T-cell (primary cell): ENCODE data around the gene MSH3. TPM values are rescaled to one million over a fixed set of nuclear protein-coding genes. Genes with fewer than 3 reads are reported as not detected.

ENCODE experiments used
- ATAC-seq, 4 experiments: fragments of 200-7000 bp in 3 of 4; fragments of 150-1000 bp in 1 of 4; cut with Tn5 transposase; replicated peaks in 1 of 4; 1 replicate in 3 of 4; 2 replicates in 1 of 4; pipeline ENCODE4 v1.10.0; 2021; ENCODE audit warnings: moderate library complexity in 3 of 4, mild to moderate bottlenecking in 2 of 4, moderate number of reproducible peaks in 1 of 4
- CTCF ChIA-PET, 2 donors: fragments of 300-600 bp; sonication (Branson Sonifier 250); formaldehyde crosslinking; loops; one replicate each; lab custom pipeline; 2022; ENCODE audit warnings: antibody characterized with exemption in 2 of 2; lab: Charles Lee
- POLR2A ChIA-PET, 2 donors: fragments of 300-600 bp; sonication (Branson Sonifier 250); formaldehyde crosslinking; loops; one replicate each; lab custom pipeline; 2022; ENCODE audit warnings: antibody characterized with exemption in 2 of 2; lab: Charles Lee
- DNase-seq, 35 experiments: peaks; one replicate each; pipeline versions ENCODE4 v3.0.0 to v3.0.0-alpha.2; 2013 to 2023
- H3K27ac ChIP-seq: one replicate; pipeline ENCODE4 v1.5.1; 2013; ENCODE audit warnings: low read length
- H3K27me3 ChIP-seq, 2 experiments: replicated peaks in 1 of 2; 1 replicate in 1 of 2; 2 replicates in 1 of 2; pipeline versions ENCODE4 v1.6.1 to v1.7.0; 2013; ENCODE audit warnings: low read length in 1 of 2, mixed read lengths in 1 of 2; ENCODE audit not compliant: control insufficient read depth in 2 of 2, insufficient read depth in 2 of 2; ENCODE audit errors: extremely low read depth in 1 of 2
- H3K36me3 ChIP-seq, 2 donors: 1 replicate in 1 of 2; 2 replicates in 1 of 2; pipeline versions ENCODE4 v1.6.1 to v1.7.0; 2013; ENCODE audit warnings: low read length in 1 of 2; ENCODE audit not compliant: control insufficient read depth in 2 of 2, insufficient read depth in 1 of 2; ENCODE audit errors: extremely low read depth in 1 of 2
- H3K4me1 ChIP-seq, 2 experiments: 1 replicate in 1 of 2; 2 replicates in 1 of 2; pipeline versions ENCODE4 v1.6.1 to v1.7.0; 2013; ENCODE audit warnings: low read length in 2 of 2, mixed read lengths in 1 of 2; ENCODE audit not compliant: insufficient read depth in 2 of 2, control insufficient read depth in 1 of 2; ENCODE audit errors: extremely low read depth in 1 of 2
- H3K4me3 ChIP-seq, 2 donors: 1 replicate in 1 of 2; 2 replicates in 1 of 2; pipeline versions ENCODE4 v1.5.1 to v1.7.0; 2013; ENCODE audit warnings: mild to moderate bottlenecking in 2 of 2, low read length in 1 of 2, moderate library complexity in 1 of 2; ENCODE audit not compliant: control insufficient read depth in 1 of 2; ENCODE audit errors: extremely low read depth in 1 of 2
- H3K9me3 ChIP-seq: 2 replicates; pipeline ENCODE4 v1.7.0; 2013
- H3K27ac Mint-ChIP-seq, 2 donors: one replicate each; pipeline ENCODE4 v1.8.0; 2020 to 2021; ENCODE audit warnings: mild to moderate bottlenecking in 2 of 2, mixed read lengths in 2 of 2
- H3K27me3 Mint-ChIP-seq, 2 donors: one replicate each; pipeline ENCODE4 v1.8.0; 2021 to 2022; ENCODE audit warnings: mixed read lengths in 2 of 2
- H3K36me3 Mint-ChIP-seq: one replicate; pipeline ENCODE4 v1.8.0; 2021; ENCODE audit warnings: mixed read lengths
- H3K4me1 Mint-ChIP-seq, 3 donors: one replicate each; pipeline ENCODE4 v1.8.0; 2020 to 2022; ENCODE audit warnings: mixed read lengths in 3 of 3, mild to moderate bottlenecking in 1 of 3
- H3K4me3 Mint-ChIP-seq, 3 donors: one replicate each; pipeline ENCODE4 v1.8.0; 2020 to 2022; ENCODE audit warnings: mild to moderate bottlenecking in 3 of 3, mixed read lengths in 3 of 3, moderate library complexity in 3 of 3
- H3K9me3 Mint-ChIP-seq, 3 donors: one replicate each; pipeline ENCODE4 v1.8.0; 2020 to 2022; ENCODE audit warnings: mixed read lengths in 3 of 3
- WGBS: methylation state at CpG from one replicate; pipeline ENCODE4 v1.1.5; 2013; ENCODE audit warnings: missing lambda C conversion rate; ENCODE audit not compliant: insufficient coverage; 5-methylcytosine and 5-hydroxymethylcytosine counted together
- total RNA-seq, 35 experiments: library from RNA in 6 of 35; stranded (reverse) in 6 of 35; fragments of 120-200 nt in 1 of 35; gene quantifications; one replicate each; pipeline versions ENCODE4 v1.2.1 to v1.2.4 and lab custom pipeline; 2013 to 2026

The MSH3 gene
- total RNA-seq, 5 donors from 2014 or later (not counting 1 experiment from before 2014, with no cell fraction given) = 10.8 to 20.8 (median 16.3) TPM

DNA sequence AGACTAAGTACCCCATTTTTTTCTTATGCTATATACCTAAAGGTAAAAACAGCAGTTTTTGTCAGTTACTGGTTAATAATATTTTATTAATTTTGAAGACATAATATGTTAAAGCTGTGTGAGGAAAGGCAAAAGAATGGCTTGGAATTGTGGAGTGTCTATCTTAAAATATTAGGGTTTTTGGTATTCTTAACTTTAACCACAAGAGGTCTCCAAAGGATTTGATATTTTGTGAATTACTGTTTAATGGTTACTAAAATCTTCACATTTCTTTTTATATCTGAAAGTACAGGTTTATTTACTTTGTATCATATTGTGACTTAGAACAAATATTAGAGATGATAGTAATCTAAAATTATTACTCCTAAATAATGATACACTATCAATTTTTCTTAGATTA is 32.3 kb downstream of the MSH3 start:
- ATAC-seq = no peak

GRCh38 chr5:80688648-80689420 is 34.4 kb downstream of the MSH3 start:
- 64% methylated on average over 1 of the region's 4 CpGs for WGBS
- Mint-ChIP-seq H3K9me3 (no peaks in the 10 kb centered on the region), H3K36me3 (peaks cover 21% of the 10 kb centered on the region), H3K4me3 (no peak overlapping the region), H3K27me3 (no peaks in the 10 kb centered on the region), H3K4me1 (peaks cover 11 to 26% (median 23%) of the 10 kb centered on the region in 3 donors), H3K27ac (peak overlapping the region in 1 of 2 donors; percentile 36)
- no peaks in the 10 kb centered on the region for H3K4me1 ChIP-seq
- no peak for ATAC-seq
- no peak overlapping the region for H3K27ac ChIP-seq
- H3K4me3 ChIP-seq = no peak overlapping the region
- no peaks in the 10 kb centered on the region for H3K27me3 ChIP-seq
- CTCF ChIA-PET = interaction anchor here (0.7 to 6.1 kb wide), 7 partner anchors 318 to 505 kb away, joined by 3 to 54 read pairs (median 5); no protein-coding TSS in a partner anchor
- peaks cover 0 to 4% of the 10 kb centered on the region in 2 donors for H3K36me3 ChIP-seq
- H3K9me3 ChIP-seq = no peaks in the 10 kb centered on the region
- DNase-seq = no peak
- POLR2A ChIA-PET = interaction anchor here (0.5 to 1.2 kb wide), 2 partner anchors 504 to 1290 kb away, joined by 3 read pairs; no protein-coding TSS in a partner anchor

More for the DNA sequence above, 32.3 kb downstream of the MSH3 start:
- CTCF ChIA-PET = interaction anchor here (0.6 to 6.1 kb wide), 9 partner anchors 23 to 622 kb away, joined by 3 to 54 read pairs (median 3); no protein-coding TSS in a partner anchor
- DNase-seq = peak in 1 of 35 experiments; percentile 45
- peaks cover 14 to 35% (median 29%) of the 10 kb centered on the region in 3 donors for H3K4me1 Mint-ChIP-seq
- H3K27me3 Mint-ChIP-seq = no peaks in the 10 kb centered on the region
- H3K9me3 ChIP-seq = no peaks in the 10 kb centered on the region
- H3K27ac Mint-ChIP-seq = no peak overlapping the region
- no peak overlapping the region for H3K4me3 ChIP-seq
- POLR2A ChIA-PET = no interaction called here
- no peaks in the 10 kb centered on the region for H3K9me3 Mint-ChIP-seq
- H3K27me3 ChIP-seq = no peaks in the 10 kb centered on the region
- H3K4me3 Mint-ChIP-seq = no peak overlapping the region
- H3K36me3 ChIP-seq = peaks cover 0 to 7% of the 10 kb centered on the region in 2 donors
- peaks cover 34% of the 10 kb centered on the region for H3K36me3 Mint-ChIP-seq
- no peaks in the 10 kb centered on the region for H3K4me1 ChIP-seq
- no peak overlapping the region for H3K27ac ChIP-seq

DNA sequence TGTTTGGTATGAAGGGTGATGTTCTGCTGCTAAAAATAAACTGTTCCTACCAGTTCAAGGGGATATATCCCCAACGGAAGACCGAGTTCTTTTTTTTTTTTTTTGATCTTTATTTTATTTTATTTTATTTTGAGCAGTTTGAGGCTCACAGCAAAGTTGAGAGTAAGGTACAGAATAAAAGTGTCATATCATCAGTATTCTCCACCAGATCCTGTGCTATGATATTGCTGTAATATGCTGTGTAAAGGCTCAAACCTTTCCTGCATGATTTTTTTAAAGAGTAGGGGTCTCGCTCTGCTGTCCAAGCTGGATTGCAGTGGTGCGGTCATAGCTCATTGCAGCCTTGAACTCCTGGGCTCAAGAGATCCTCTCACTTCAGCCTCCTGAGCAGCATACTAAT is 35.2 kb downstream of the MSH3 start:
- no peak overlapping the region for H3K27ac ChIP-seq
- POLR2A ChIA-PET = no interaction called here
- H3K9me3 ChIP-seq = no peaks in the 10 kb centered on the region
- WGBS = 100% methylated on average over 1 of the region's 4 CpGs
- H3K4me3 ChIP-seq = no peak overlapping the region
- Mint-ChIP-seq H3K36me3 (peaks cover 14% of the 10 kb centered on the region), H3K4me3 (no peak overlapping the region), H3K4me1 (peaks cover 11 to 24% (median 22%) of the 10 kb centered on the region in 3 donors), H3K27ac (no peak overlapping the region), H3K9me3 (no peaks in the 10 kb centered on the region), H3K27me3 (no peaks in the 10 kb centered on the region)
- H3K27me3 ChIP-seq = no peaks in the 10 kb centered on the region
- ATAC-seq (no peak), DNase-seq (no peak)
- no peaks in the 10 kb centered on the region for H3K4me1 ChIP-seq
- H3K36me3 ChIP-seq = peaks cover 0 to 4% of the 10 kb centered on the region in 2 donors
- CTCF ChIA-PET = interaction anchor here in 1 of 2 donors (4.4 to 6.1 kb wide), 2 partner anchors 418 to 505 kb away, joined by 26 to 54 read pairs; no protein-coding TSS in a partner anchor

DNA sequence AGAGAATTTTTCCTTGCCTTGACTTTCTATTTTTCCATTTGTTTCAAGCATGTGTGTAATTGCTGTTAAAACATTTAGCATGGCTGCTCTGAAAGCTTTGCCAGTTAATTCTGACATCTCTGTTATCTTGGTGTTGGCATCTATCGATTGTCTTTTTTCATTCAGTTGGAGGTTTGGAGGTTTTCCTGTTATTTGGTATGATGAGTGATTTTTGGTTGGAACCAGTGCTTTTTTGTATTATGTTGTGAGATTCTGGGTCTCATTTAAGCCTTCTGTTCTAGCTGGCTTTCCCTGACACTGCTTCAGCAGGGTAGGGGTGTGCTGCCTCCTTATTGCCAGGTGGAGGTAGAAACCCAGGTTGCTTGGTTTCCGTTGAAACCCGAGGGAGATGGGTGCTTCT is 41.2 kb downstream of the MSH3 start:
- no peak overlapping the region for H3K4me3 Mint-ChIP-seq
- peaks cover 27% of the 10 kb centered on the region for H3K36me3 Mint-ChIP-seq
- Histone ChIP-seq H3K9me3 (no peaks in the 10 kb centered on the region), H3K4me3 (no peak overlapping the region), H3K27ac (no peak overlapping the region), H3K36me3 (peaks cover 5 to 9% of the 10 kb centered on the region in 2 donors), H3K27me3 (no peaks in the 10 kb centered on the region), H3K4me1 (no peaks in the 10 kb centered on the region)
- H3K9me3 Mint-ChIP-seq = no peaks in the 10 kb centered on the region
- peaks cover 0 to 13% (median 7%) of the 10 kb centered on the region in 3 donors for H3K4me1 Mint-ChIP-seq
- CTCF ChIA-PET = interaction anchor here in 1 of 2 donors (0.6 kb wide), 1 partner anchor 493 kb away, joined by 4 read pairs; no protein-coding TSS in a partner anchor
- DNase-seq (no peak), ATAC-seq (no peak)
- POLR2A ChIA-PET = no interaction called here
- WGBS = 100% methylated on average over 2 of the region's 3 CpGs
- H3K27ac Mint-ChIP-seq = no peak overlapping the region
- no peaks in the 10 kb centered on the region for H3K27me3 Mint-ChIP-seq

GRCh38 chr5:80696450-80696849 is 42.0 kb downstream of the MSH3 start:
- H3K9me3 ChIP-seq = no peaks in the 10 kb centered on the region
- H3K27ac Mint-ChIP-seq = no peak overlapping the region
- H3K4me1 ChIP-seq = no peaks in the 10 kb centered on the region
- H3K4me3 ChIP-seq = no peak overlapping the region
- WGBS = no CpG with 5 or more reads among the region's 3 CpGs
- ATAC-seq (no peak), DNase-seq (no peak)
- no peaks in the 10 kb centered on the region for H3K27me3 ChIP-seq
- H3K36me3 Mint-ChIP-seq = peaks cover 34% of the 10 kb centered on the region
- H3K36me3 ChIP-seq = peaks cover 5 to 13% of the 10 kb centered on the region in 2 donors
- no peaks in the 10 kb centered on the region for H3K9me3 Mint-ChIP-seq
- no peak overlapping the region for H3K4me3 Mint-ChIP-seq
- ChIA-PET POLR2A (no interaction called here), CTCF (interaction anchor here (0.5 to 1.7 kb wide), 4 partner anchors 9 to 493 kb away, joined by 3 to 4 read pairs (median 4); no protein-coding TSS in a partner anchor)
- peaks cover 0 to 13% (median 9%) of the 10 kb centered on the region in 3 donors for H3K4me1 Mint-ChIP-seq
- H3K27ac ChIP-seq = no peak overlapping the region
- H3K27me3 Mint-ChIP-seq = no peaks in the 10 kb centered on the region

DNA sequence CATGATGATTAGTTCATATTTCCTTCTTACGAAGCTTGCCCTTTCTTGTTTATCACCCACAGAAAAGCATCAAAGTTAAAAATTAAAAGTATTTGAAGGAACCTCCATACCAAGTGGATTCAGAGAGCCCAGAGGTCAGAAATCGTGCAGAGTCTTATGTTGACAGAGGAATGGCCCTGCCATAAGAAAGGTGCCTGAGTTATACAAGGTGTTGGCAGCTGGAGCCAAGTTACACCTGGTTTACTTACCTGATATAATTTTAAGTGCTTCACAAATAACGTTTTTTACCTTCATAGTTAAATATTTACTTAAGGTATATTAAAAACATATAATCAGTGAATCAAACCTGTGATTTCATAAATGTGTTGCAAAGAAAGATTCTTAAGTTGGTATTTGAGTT is 42.6 kb downstream of the MSH3 start:
- no CpG with 5 or more reads among the region's 3 CpGs for WGBS
- H3K36me3 Mint-ChIP-seq = peaks cover 40% of the 10 kb centered on the region
- H3K27ac Mint-ChIP-seq = no peak overlapping the region
- no peak overlapping the region for H3K4me3 Mint-ChIP-seq
- H3K4me3 ChIP-seq = no peak overlapping the region
- peaks cover 0 to 19% (median 13%) of the 10 kb centered on the region in 3 donors for H3K4me1 Mint-ChIP-seq
- DNase-seq = no peak
- ChIA-PET CTCF (interaction anchor here in 1 of 2 donors (0.5 to 1.7 kb wide), 3 partner anchors 9 to 447 kb away, joined by 3 to 8 read pairs (median 4); no protein-coding TSS in a partner anchor), POLR2A (no interaction called here)
- no peaks in the 10 kb centered on the region for H3K9me3 ChIP-seq
- H3K27ac ChIP-seq = no peak overlapping the region
- ATAC-seq = no peak
- no peaks in the 10 kb centered on the region for H3K27me3 Mint-ChIP-seq
- H3K4me1 ChIP-seq = no peaks in the 10 kb centered on the region
- no peaks in the 10 kb centered on the region for H3K9me3 Mint-ChIP-seq
- no peaks in the 10 kb centered on the region for H3K27me3 ChIP-seq
- peaks cover 5 to 14% of the 10 kb centered on the region in 2 donors for H3K36me3 ChIP-seq
